Prostate gland (tissue), 2 donors: Measurements from ENCODE around the gene FXYD6. TPM values are rescaled to one million over a fixed set of nuclear protein-coding genes. Genes with fewer than 3 reads are reported as not detected.

ENCODE experiments used
- DNase-seq: peaks from one replicate; pipeline ENCODE4 v3.0.0-alpha.2; 2019; ENCODE audit warnings: low spot score
- H3K27ac ChIP-seq, 2 donors: fragments of 200-600 bp; sonication (generic); 2 replicates each; pipeline ENCODE4 v1.5.1; 2017 to 2019
- H3K27me3 ChIP-seq: fragments of 200-600 bp; sonication (generic); replicated peaks from 2 replicates; pipeline ENCODE4 v1.5.1; 2019; ENCODE audit not compliant: insufficient read depth
- H3K36me3 ChIP-seq, 2 donors: fragments of 200-600 bp; sonication (generic); 1 replicate in 1 of 2; 2 replicates in 1 of 2; pipeline versions ENCODE4 v1.5.1 to v1.8.1; 2017 to 2019
- H3K4me1 ChIP-seq: fragments of 200-600 bp; sonication (generic); replicated peaks from 2 replicates; pipeline ENCODE4 v1.5.1; 2019
- H3K4me3 ChIP-seq, 2 donors: fragments of 200-600 bp; sonication (generic); 2 replicates each; pipeline ENCODE4 v1.5.1; 2017 to 2019
- H3K9me3 ChIP-seq: fragments of 200-600 bp; sonication (generic); 2 replicates; pipeline ENCODE4 v1.5.1; 2017
- POLR2A ChIP-seq: fragments of 450-650 bp; IDR thresholded peaks from one replicate; pipeline ENCODE4 v1.6.1; 2016; ENCODE audit warnings: antibody characterized with exemption, mild to moderate bottlenecking
- POLR2AphosphoS5 ChIP-seq: sonication (generic); formaldehyde crosslinking; IDR thresholded peaks from one replicate; pipeline ENCODE4 v1.6.1; 2017; ENCODE audit warnings: antibody characterized with exemption
- WGBS: methylation state at CpG from one replicate; pipeline ENCODE4 v1.1.5; 2018; 5-methylcytosine and 5-hydroxymethylcytosine counted together
- intact Hi-C: fragments of 100-400 bp; cut with DNase I; formaldehyde crosslinking; loops from one replicate; pipeline ENCODE4 v1.14.2; 2022
- total RNA-seq, 2 donors: library from RNA; depleted of rRNA; stranded (reverse); fragments of >200 nt; gene quantifications; one replicate each; pipeline ENCODE4 v1.1.0, GENCODE V29; 2016
- TF ChIP-seq, protein P1 (sequence below), 4 experiments: fragments of 200-600 bp in 2 of 4; fragments of 450-650 bp in 2 of 4; sonication (generic) in 2 of 4; IDR thresholded peaks; 1 replicate in 3 of 4; 2 replicates in 1 of 4; pipeline ENCODE4 v1.5.1; 2016 to 2019; ENCODE audit warnings: antibody characterized with exemption in 4 of 4, mild to moderate bottlenecking in 2 of 4, moderate library complexity in 2 of 4

Gene FXYD6
- total RNA-seq, 2 donors from 2014 or later: 29.6 to 366 TPM

GRCh38 chr11:117871784-117872183 lies 4.7 kb downstream of the FXYD6 start:
- Histone ChIP-seq H3K27me3 (no peaks in the 10 kb centered on the region), H3K9me3 (no peaks in the 10 kb centered on the region), H3K27ac (peak overlapping the region; percentile 42), H3K4me3 (no peak overlapping the region), H3K36me3 (no peaks in the 10 kb centered on the region), H3K4me1 (no peaks in the 10 kb centered on the region)
- TF ChIP-seq, protein P1, sequence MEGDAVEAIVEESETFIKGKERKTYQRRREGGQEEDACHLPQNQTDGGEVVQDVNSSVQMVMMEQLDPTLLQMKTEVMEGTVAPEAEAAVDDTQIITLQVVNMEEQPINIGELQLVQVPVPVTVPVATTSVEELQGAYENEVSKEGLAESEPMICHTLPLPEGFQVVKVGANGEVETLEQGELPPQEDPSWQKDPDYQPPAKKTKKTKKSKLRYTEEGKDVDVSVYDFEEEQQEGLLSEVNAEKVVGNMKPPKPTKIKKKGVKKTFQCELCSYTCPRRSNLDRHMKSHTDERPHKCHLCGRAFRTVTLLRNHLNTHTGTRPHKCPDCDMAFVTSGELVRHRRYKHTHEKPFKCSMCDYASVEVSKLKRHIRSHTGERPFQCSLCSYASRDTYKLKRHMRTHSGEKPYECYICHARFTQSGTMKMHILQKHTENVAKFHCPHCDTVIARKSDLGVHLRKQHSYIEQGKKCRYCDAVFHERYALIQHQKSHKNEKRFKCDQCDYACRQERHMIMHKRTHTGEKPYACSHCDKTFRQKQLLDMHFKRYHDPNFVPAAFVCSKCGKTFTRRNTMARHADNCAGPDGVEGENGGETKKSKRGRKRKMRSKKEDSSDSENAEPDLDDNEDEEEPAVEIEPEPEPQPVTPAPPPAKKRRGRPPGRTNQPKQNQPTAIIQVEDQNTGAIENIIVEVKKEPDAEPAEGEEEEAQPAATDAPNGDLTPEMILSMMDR (IDR thresholded peaks at IDR 0.05): no peak
- no peak for TF ChIP-seq POLR2A
- no peak for TF ChIP-seq POLR2AphosphoS5
- DNase-seq: no peak
- WGBS: 70% methylated on average over 5 of the region's 5 CpGs
- intact Hi-C loops: no loop called here

DNA sequence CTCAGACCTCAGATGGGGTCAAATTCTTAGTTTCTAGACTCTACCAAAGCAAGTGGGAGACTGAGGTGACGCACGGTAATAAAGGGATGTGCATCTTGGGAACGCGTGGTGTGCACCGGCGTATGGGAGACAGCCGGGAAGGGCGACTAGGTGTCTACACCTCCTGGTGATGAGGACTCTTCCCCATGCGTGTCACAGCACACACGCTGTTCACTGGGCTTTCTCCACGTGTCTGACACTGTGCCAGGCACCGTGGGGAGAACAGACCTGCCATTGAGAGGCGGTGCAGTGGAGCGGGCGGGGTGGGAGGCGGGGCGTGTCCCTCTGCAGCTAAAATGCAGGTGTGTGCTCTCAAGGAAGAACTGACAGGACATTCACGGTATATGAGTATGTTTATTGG lies 5.3 kb downstream of the FXYD6 start:
- no peak for DNase-seq
- Histone ChIP-seq H3K36me3 (no peaks in the 10 kb centered on the region), H3K27me3 (no peaks in the 10 kb centered on the region), H3K4me3 (no peak overlapping the region), H3K27ac (no peak overlapping the region), H3K9me3 (no peaks in the 10 kb centered on the region), H3K4me1 (no peaks in the 10 kb centered on the region)
- 74% methylated on average over 18 of the region's 18 CpGs for WGBS
- TF ChIP-seq POLR2AphosphoS5 (no peak), POLR2A (no peak)
- TF ChIP-seq, protein P1 (IDR thresholded peaks at IDR 0.05): no peak
- intact Hi-C loops: no loop called here

DNA sequence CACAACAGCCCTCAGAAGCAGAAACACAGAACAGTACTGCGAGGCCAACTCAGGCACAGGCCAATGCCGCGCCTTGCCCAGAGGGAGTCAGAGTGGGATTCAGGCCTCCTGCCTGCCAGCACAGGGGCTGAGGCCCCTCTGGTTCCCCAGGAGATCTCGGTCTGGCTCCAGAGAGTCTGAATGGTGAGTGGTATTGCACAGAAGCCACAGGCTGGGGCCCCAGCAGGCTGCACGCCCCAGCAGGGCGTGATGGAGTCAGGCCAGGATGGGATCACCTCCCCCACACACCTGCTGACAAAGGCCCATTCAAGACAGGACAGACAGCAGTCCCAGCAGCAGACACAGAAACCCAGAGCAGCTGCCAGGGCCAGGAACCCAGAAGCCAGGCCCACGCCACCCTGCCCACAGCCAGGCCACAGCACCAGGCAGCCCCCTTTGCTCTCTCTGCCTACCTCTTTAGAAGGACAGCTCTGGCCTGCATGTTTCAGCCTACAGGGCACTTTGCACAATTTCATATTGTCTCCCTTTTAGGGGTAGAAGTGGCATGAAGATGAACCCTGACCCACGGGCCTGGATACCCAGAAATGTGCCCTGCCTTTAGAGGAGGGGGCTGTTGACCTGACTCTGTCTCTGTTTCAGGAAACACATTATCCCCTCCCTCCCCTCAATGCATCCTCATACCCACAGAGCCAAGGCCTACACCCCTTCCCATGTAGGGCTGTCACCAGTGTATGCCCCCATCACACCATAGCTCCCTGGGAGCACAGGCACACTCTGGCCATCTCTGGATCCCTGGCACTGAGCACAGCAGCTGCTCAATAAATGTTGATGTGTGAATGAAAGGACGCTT lies 6.1 kb downstream of the FXYD6 start:
- no peaks in the 10 kb centered on the region for H3K4me1 ChIP-seq
- H3K27ac ChIP-seq: no peak overlapping the region
- H3K27me3 ChIP-seq: no peaks in the 10 kb centered on the region
- TF ChIP-seq POLR2A (no peak), POLR2AphosphoS5 (no peak)
- TF ChIP-seq, protein P1 (IDR thresholded peaks at IDR 0.05): no peak
- no peaks in the 10 kb centered on the region for H3K36me3 ChIP-seq
- H3K9me3 ChIP-seq: no peaks in the 10 kb centered on the region
- WGBS: 54% methylated on average over 9 of the region's 9 CpGs
- intact Hi-C loops: no loop called here
- DNase-seq: no peak
- H3K4me3 ChIP-seq: no peak overlapping the region

DNA sequence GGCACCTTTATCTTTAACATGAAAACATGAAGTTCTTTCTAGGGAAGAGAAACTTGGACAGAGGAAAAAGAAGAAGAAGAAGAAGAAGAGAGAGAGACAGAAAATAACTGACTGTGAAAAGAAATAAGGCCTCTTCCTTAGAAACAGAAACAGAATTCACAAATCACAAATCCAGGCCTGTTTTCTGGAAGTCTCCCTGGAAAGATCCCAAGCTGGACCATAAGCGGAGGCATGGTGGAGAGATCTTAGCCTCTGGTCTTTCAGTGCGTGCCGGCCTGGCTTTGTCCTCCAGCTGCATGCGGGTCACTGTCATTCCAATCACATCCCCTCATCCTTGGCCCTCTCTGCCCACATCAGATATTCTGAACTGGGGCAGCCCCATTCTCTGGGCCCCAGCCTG lies 6.9 kb downstream of the FXYD6 start:
- Histone ChIP-seq H3K27me3 (no peaks in the 10 kb centered on the region), H3K4me1 (no peaks in the 10 kb centered on the region), H3K36me3 (no peaks in the 10 kb centered on the region), H3K9me3 (no peaks in the 10 kb centered on the region), H3K27ac (peak overlapping the region in 1 of 2 donors; percentile 15), H3K4me3 (no peak overlapping the region)
- 33% methylated on average over 4 of the region's 4 CpGs for WGBS
- TF ChIP-seq, protein P1 (IDR thresholded peaks at IDR 0.05): no peak
- TF ChIP-seq POLR2A (no peak), POLR2AphosphoS5 (no peak)
- no peak for DNase-seq
- intact Hi-C loops: no loop called here
